ENCODE data around the gene KASH5.

DNA sequence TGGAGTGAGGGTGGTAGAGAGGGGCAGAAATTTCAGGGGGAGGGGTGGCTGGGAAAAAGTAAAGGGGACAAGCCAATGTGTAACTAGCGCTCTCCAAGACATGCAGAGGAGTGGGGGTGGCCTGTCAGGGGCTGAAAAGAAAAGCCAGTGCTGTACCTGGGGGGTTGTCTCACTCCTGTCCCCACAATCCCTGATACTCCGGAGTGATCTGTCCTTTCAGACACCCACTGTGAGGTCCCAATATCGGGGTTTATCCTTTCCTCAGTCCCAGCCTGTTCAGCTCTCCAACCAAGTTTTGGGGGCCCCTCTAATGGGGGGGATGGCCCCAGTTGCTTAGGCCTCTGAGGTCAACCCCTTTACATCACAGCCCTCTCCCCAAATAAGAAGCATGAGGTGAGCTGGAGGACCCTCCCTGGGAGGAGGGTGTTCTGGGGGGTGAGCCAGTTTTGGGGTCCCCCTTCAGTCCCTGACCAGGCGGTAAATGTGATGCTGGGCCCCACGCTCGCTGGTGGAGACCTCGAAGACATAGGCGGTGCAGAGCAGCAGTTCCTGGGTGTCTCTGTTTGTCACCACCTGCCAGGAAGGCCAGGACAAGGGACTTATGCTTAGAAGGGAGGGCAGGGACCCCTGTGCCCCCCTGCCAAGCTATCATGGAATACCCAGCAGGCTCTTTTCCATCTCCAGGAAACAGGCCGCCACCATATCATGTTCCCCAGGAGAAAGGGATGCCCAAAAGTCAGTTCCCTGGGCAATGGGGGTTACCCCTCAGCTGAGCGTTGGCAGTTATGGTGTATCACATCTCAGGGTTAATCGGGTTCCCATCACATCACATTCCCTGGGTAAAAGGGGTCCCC lies 47.0 kb upstream of the KASH5 start:
- no peak for TF ChIP-seq ZNF274 (IDR thresholded peaks at IDR 0.05; ENCODE audit: borderline replicate concordance, extremely low read depth, low read length)
- no peak; a peak in 1 of 3 replicates for TF ChIP-seq POLR2A (IDR thresholded peaks at IDR 0.05; ENCODE audit: control extremely low read depth in 1 of 2, low read depth in 2 of 2, low read length in 2 of 2)
- no peak for TF ChIP-seq FOSL1 (IDR thresholded peaks at IDR 0.05; ENCODE audit: insufficient read depth, low read depth, low read length)
- TF ChIP-seq, protein P1, sequence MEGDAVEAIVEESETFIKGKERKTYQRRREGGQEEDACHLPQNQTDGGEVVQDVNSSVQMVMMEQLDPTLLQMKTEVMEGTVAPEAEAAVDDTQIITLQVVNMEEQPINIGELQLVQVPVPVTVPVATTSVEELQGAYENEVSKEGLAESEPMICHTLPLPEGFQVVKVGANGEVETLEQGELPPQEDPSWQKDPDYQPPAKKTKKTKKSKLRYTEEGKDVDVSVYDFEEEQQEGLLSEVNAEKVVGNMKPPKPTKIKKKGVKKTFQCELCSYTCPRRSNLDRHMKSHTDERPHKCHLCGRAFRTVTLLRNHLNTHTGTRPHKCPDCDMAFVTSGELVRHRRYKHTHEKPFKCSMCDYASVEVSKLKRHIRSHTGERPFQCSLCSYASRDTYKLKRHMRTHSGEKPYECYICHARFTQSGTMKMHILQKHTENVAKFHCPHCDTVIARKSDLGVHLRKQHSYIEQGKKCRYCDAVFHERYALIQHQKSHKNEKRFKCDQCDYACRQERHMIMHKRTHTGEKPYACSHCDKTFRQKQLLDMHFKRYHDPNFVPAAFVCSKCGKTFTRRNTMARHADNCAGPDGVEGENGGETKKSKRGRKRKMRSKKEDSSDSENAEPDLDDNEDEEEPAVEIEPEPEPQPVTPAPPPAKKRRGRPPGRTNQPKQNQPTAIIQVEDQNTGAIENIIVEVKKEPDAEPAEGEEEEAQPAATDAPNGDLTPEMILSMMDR (IDR thresholded peaks at IDR 0.05; ENCODE audit: control extremely low read depth in 1 of 3, insufficient read depth in 1 of 3, low read depth in 1 of 3, low read length in 3 of 3): no peak
- no peak for TF ChIP-seq CREB1 (IDR thresholded peaks at IDR 0.05)
- TF ChIP-seq, protein P2, sequence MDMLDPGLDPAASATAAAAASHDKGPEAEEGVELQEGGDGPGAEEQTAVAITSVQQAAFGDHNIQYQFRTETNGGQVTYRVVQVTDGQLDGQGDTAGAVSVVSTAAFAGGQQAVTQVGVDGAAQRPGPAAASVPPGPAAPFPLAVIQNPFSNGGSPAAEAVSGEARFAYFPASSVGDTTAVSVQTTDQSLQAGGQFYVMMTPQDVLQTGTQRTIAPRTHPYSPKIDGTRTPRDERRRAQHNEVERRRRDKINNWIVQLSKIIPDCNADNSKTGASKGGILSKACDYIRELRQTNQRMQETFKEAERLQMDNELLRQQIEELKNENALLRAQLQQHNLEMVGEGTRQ (IDR thresholded peaks at IDR 0.05; ENCODE audit: low read length): no peak
- TF ChIP-seq TAF1 (IDR thresholded peaks at IDR 0.05; ENCODE audit: low read depth, low read length): no peak
- no peak for TF ChIP-seq EZH2 (IDR thresholded peaks at IDR 0.05; ENCODE audit: low read depth, low read length, severe bottlenecking)
- no peak for TF ChIP-seq RAD21 (IDR thresholded peaks at IDR 0.05 in 1 of 2, conservative IDR thresholded peaks at IDR 0.05 in 1 of 2; ENCODE audit: low read depth in 2 of 2, low read length in 2 of 2)
- TF ChIP-seq EP300 (IDR thresholded peaks at IDR 0.05; ENCODE audit: borderline replicate concordance in 1 of 2, low read depth in 2 of 2, low read length in 2 of 2): no peak
